ENCODE results near the gene SLC19A1.

The SLC19A1 gene

DNA sequence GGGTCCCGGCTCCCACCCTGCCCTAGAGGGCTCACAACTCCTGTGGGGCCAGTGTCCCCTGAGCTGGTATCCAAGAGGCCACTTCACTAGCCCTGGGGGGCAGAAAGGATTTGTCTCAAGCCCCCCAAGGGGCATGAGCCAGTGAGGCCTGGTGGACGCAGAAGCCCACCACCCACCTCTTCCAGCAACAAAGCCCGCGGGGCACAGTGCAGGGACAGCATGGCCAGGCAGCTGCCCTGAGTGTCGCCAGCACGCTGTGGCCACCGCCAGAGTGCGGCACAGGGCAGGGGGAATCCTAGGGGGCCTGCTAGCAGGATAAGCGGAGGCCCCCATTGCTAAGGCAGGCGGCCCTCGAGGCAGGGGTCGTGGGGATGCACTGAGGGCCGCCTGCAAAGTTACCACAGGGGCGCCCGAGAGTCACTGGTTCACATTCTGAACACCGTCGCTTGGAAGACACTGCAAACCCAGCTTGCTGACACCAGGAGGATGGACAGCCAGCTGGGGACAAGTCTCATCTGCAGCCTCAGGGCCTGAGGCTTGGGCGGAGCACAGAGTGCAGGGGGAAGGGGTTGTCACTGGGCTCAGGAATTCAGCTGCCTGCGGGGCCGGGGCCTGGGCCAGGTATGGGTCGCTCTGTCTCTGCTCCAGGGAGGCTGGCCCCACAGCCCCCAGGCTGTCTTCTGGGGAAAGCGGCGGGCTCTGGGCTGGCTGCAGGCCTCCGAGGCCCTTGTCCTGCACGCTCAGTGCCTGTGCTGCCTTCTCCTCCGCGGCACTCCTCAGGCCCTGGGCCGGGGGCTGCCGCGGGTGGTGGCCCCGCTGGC, 26.8 kb downstream of the SLC19A1 start:
- DNase-seq = no peak

DNA sequence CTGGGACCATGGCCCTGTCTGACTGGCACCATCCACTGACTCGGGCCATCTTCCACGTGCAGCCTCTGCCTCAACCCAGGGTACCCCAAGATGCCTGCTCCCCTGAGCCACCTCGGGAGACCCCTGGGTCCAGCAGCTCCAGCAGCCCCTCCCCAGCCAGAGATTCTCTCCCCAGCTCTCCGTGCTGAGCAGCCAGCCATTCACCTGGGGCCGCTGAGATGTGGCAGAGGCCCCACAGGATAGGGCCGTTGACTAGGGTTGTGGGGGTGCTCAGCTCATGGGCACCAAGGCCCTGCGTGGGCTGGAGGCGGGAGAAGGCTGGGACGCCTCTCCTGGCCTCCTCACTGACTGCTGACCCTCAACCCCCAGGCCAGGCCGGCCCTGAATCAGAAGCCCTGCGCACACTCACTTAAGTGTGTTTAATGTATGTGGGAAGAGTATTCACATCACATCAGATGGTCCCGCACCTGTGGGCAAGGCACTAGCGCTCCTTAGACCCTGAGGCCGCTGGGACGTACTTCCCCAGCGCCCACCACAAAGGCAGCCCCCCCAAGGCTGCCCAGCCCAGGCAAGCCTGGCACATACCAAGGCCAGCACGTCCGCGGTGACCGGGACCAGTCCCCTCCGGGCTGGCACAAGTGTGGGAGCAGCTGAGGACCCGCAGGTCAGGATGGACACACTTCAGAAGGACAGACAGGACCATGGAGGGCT, 27.8 kb downstream of the SLC19A1 start:
- DNase-seq = no peak

DNA sequence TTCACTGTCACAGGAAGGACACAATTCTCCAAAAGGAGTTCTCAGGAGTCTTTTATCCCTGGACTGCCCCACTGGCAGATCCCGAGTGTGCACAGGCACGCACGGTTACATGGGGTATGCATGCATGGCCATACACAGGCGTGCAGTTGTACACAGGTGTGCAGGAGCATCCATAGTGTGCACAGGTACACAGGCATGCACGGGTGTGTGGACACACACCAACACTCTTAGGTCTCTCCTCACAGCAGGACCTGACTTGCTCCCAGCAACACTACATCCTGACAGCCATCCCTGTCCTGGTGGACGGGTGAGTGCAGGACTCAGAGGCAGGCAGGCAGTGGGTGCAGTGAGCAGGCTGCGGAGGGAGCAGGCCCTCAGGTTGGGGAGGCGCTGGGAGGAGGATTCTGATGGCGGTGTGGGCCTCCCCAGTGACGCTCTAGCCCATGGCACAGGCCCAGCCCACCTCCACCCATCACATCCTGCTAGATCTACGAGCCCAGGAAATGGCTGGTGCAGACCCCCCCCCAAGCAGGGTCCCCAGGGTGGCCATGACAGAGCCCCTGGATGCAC, 28.4 kb downstream of the SLC19A1 start:
- DNase-seq = no peak

GRCh38 chr21:45513003-45513717, 29.1 kb downstream of the SLC19A1 start:
- DNase-seq = no peak

GRCh38 chr21:45512626-45513002, 29.6 kb downstream of the SLC19A1 start:
- no peak for DNase-seq

GRCh38 chr21:45511661-45512431, 30.4 kb downstream of the SLC19A1 start:
- no peak for DNase-seq

DNA sequence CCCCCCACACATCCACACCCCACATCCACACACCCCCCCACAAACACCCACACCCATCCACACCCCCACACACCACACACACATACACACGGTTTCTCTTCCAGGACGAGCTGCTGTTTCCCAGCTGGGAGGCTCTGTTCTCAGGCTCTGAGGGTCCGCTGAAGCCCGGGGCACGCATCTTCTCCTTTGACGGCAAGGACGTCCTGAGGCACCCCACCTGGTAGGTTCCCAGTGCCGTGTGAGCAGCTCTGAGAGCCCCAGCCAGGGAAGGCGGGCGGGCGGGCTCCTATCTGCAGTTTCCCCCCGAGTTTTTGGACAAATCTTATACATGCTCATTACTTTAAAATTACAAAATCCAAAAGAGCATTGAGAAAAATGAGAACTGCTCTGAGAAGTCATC, 31.2 kb downstream of the SLC19A1 start:
- DNase-seq = no peak

- no peak for DNase-seq
These were observed 31.7 kb downstream of the SLC19A1 start for GRCh38 chr21:45510466-45510955.

GRCh38 chr21:45509566-45510465, 32.4 kb downstream of the SLC19A1 start:
- no peak for DNase-seq

DNA sequence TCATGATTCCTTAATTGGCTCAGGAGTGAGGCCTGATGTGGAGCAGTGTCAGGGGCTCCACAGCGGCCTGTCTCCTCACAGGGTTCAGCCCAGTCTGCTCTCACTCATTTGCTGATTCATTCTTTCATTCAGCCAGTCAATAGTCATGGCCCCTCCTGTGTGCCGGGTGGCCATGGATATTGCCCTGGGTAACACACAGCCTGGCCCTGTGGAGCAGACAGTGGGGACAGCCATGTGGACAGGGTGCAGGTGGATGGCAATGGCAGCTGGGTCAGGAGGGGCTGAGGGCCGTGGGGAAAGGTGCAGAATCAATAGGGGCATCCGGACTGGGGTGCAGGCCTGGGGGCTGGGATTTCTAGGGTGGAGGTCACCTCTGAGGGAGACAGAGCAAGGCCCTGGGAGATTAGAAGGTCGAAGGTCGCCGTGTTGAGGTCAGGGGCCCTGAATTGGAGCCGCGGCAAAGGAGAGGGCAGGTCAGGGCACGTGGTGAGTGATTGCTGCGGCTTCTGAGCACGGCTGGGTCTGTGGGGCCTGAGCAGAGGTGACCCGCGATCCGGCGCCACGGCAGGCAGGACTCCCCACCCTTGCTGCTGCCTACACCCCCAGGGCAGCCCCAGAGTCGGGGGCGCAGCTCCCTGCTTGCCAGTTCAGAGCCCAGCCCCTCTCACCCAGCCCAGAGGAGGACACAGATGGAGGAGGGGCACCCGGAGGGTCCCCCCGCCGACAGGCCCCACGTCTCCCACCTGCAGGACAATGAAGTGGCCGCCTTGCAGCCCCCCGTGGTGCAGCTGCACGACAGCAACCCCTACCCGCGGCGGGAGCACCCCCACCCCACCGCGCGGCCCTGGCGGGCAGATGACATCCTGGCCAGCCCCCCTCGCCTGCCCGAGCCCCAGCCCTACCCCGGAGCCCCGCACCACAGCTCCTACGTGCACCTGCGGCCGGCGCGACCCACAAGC, 33.4 kb downstream of the SLC19A1 start:
- no peak for DNase-seq

DNA sequence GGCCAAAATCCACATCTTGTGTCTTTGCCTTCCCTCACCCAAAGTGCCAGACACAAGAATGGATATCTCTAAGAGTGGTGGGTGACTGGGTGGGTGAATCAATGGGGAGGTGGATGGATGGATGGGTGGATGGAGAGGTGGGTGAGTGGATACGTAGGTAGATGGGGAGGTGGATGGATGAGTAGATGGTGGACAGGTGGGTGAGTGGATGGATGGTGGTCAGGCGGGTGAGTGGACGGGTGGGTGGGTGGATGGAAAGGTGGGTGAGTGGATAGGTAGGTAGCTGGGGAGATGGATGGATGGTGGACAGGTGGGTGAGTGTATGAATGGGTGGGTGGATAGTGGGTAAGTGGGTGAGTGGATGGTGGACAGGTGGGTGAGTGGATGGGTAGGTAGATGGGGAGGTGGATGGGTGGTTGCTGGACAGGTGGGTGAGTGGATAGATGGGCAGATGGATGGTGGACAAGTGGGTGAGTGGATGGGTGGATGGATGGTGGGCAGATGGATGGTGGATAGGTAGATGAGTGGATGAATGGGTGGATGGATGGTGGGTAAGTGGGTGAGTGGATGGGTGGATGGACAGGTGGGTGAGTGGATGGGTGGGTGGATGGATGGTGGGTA, 34.2 kb downstream of the SLC19A1 start:
- no peak for DNase-seq

- no peak for DNase-seq
These were observed 34.7 kb downstream of the SLC19A1 start for GRCh38 chr21:45507523-45507875.

DNA sequence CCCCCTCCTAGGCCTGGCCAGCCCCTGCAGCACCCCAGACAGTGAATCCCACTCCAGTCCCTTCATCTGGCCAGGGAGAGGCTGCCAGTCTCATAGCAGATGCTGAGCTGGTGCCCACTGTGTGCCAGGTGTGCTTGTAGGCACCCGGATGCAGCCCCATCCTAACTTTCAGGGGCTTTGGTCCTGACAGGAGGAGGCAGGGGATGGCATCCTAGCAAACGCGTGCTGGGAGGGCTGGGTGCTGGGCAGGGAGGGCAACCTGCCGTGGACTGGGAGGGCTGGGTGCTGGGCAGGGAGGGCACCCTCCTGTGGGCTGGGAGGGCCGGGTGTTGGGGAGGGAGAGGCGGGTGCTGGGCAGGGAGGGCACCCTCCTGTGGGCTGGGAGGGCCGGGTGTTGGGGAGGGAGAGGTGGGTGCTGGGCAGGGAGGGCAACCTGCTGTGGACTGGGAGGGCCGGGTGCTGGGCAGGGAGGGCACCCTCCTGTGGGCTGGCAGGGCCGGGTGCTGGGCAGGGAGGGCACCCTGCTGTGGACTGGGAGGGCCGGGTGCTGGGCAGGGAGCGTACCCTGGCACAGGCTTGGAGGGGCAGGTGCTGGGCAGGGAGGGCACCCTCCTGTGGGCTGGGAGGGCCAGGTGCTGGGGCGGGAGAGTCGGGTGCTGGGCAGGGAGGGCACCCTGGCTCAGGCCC, 35.3 kb downstream of the SLC19A1 start:
- no peak for DNase-seq

DNA sequence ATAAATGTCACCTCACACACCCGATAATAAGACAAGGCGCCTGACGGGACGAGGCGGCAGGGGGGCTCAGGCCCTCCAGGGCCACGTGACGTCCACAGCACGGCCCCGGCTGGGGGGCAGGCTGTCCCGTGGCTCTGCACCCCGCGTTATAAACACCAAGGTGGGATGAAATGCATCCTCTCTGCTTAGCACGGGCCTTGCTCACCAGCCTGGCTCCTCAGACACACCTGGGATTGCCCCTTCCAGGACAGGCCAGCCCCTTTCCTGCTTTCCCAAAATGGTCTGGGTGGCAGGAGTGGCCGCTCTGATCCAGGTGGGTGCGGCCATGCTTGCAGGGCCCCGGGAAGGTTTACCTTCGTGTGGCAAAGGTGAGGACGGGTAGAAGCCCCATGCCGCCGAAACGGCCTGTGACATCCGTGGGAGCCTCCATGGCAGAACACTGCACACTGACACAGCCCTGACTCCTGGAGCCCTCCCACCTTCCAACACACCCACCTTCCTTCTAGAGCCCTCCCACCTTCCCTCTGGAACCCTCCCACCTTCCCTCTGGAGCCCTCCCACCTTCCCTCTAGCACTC, 35.9 kb downstream of the SLC19A1 start:
- no peak for DNase-seq

- DNase-seq = no peak
These were observed 36.7 kb downstream of the SLC19A1 start for GRCh38 chr21:45505416-45506021.

GRCh38 chr21:45504516-45505415, 37.5 kb downstream of the SLC19A1 start:
- no peak for DNase-seq

DNA sequence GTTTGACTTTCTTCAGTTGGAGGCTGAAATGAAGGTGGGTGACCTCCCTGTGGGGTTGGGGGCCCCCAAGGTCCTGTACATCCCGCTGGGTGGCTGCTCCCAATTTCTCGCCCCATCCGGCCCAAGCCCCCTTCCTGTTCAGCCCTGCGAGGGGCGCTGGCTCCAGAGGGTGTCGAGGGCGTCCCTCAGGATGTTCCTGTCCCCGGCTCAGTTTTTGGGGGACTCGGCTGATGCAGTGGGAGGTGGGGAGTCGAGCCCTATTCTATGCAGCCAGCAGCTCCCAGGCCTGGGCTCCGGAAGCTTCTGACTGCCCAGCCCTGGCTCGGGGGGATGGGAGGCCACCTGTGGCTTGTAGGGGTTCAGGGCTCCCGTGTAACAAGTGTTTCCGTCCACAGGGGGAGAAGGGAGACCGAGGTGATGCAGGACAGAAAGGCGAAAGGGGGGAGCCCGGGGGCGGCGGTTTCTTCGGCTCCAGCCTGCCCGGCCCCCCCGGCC, 38.2 kb downstream of the SLC19A1 start:
- DNase-seq = no peak

Data from activated effector memory CD4-positive, alpha-beta T cell treated with Interleukin-2 at 50 U/mL for 16 hours (primary cell).